GM21423 (cell line): ENCODE results near the gene ZFAND2B.
A peak's percentile ranks its signal among the peaks of the same experiment; 100 is the strongest.
"Not testable (repeated sequence)": the region's sequence is repeated elsewhere in the genome, so short reads cannot be mapped to it uniquely, and the experiment has no call there.

Experiments used
- ATAC-seq: cut with Tn5 transposase; IDR thresholded peaks from one replicate; pipeline ENCODE4 v1.9.1; 2021; ENCODE audit warnings: mild to moderate bottlenecking, moderate library complexity; ENCODE audit not compliant: unreplicated experiment

The ZFAND2B gene

DNA sequence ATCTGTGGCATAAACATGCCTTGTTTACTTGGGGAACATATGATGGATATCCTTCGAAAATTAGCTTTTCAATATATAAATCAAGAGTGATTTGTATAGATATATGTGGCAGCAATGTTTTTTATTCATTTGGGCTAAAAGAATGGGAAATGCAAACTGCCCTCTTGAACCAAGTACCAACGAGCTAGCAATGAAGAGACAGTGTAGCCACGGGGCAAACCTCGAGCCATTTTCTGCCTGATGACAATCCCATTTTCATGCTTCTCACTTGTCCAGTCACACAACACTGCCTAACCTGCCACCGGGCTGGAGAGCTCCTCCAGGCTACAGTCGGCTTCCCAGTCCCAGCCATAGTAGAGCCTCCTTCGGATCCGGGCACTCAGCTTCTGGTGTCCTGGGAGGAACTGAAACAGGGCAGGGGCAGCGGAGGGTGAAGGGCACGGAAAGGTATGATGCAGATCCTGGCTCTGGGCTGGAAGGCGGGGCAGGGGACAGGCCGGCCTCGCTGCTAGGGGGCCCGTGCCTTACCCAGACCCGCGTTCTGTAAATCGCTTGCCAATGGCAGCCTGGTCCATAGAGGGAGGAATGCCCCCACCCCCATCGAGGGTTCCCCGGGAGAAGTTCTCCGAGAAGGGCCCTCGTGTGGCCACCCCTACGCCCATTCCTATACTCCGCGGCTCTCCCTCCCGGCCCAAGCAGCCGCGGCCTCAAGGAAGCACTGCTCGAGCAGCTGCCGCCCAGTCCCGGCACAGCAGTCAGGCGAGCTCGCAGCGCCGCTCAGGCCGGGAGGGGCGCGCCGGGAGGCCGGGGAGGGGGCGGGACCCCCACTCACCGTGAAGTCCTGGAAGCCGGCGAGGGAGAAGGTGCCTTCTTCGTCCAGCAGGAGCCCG is 30.4 kb upstream of the ZFAND2B start:
- peak; percentile 30 for ATAC-seq

- ATAC-seq, result peak; percentile 58
Observed at GRCh38 chr2:219176818-219177551, 29.6 kb upstream of the ZFAND2B start, which contains the start of gene CNPPD1. Gene CNPPD1 (minus strand): TSS chr2:219176925. CDS start chr2:219176828, 97 bp downstream.

DNA sequence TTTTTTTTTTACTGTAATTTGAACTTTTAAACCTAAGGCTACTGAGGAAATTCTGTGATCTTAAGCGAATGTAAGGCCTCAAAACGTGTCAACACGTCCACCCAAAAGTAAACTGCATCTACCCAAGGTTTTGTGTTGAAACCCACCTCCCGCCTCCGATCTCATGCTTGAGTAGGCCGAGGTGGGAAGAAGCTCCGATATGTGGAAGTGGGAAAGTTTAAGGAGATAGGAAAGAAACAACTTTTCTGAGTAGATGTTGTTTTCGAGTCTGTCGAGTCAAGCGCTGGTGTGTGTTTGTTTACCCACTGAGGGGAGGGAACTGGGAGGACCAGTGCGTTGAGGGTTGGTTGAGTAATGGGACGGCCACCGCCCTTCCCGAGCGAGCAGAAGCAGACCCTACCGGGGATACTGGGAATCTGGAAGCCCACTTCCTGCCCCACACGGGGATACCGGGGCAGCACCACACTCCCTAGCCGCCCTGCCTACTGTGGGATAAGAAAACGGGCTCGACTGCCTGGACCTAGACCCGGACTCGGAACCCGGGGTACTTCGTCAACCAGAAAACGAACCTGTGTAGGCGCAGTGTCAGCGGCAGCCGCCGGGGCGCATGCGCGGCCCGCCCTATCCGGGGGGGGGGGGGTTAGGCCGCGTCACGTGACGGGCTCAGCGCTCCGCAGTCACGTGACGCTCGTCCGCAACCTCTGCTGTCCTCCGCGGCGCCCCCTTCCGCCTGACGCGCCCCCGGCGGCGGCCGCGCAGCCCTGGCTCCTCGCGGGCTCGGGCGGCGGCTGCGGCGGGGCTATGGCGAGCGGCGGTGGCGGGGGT is 28.8 kb upstream of the ZFAND2B start, which contains the start of gene RETREG2:
TSS of gene RETREG2 (plus strand) at position 724 of the 825 bp plus-strand sequence. CDS start at position 802, 78 bp downstream.
- ATAC-seq, result peak; percentile 44

DNA sequence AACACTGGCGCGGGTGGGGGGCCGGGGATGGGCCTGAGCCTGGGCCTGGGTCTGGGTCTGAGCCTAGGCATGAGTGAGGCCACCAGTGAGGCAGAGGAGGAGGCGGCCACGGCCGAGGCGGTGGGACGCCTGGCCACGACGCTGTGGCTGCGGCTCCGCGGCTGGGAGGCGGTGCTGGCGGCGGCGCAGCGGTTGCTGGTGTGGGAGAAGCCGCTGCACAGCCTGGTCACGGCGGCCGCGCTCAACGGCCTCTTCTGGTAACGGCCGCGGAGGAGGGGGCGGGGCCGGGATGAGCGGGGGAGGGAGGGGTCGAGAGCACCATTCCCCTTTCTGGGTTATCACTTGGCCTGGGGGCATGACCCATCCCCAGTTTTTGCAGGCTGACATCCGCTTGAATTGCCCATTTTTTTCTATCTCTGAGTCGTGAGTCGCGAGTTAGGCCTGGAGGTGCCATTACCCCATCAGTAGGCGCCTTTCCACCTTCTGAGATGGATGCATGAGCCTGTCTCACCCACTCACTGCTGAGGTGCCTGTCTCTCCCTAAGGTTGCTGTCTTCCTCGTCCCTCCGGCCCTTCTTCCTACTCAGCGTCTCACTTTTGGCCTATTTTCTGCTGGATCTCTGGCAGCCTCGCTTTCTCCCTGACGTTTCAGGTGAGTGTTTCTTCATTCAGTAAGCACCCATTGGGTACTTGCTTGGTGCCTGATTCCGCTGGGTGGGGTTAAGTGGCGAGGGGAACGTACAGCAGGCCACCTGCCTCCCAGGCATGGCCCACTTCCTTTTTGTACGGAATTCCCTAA is 28.0 kb upstream of the ZFAND2B start:
- ATAC-seq, result peak; percentile 5

DNA sequence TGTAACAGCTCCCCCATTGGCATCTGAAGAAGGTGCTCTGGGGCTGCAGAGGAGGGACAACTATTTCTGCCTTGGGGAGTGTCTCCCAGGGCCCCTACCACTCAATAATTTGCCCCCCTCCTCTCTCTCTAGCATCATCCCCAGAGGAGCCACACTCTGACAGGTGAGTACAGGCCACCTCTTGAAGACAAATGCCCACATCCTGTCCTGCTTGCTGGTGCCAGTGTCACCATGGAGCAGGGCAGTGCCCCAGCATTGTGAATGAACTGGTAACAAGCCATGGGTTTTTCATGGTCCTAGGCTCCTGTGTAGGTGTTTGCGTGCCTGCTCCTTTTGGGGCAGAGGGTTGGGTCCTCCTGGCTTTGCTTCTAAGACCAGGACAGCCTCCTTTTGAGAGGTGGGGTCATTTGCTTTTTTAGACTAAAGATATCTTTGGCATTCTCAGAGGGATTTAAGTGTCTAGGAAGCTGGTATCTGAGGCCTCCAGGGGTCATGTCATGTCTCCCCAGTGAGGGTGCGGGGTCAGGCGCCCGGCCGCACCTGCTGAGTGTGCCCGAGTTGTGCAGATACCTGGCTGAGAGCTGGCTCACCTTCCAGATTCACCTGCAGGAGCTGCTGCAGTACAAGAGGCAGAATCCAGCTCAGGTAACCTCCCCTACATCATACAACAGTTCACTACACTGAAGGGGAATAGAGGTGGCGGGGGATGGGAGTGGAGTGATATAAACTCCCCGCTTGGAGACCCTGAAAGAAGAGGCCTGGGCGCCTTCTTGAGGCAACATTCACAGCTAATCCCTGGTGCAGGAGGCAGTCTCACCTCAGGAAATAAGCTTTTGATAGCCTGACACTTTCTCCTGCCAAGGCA is 26.7 kb upstream of the ZFAND2B start:
- ATAC-seq, result no peak

GRCh38 chr2:219180961-219181360 is 25.6 kb upstream of the ZFAND2B start:
- no peak for ATAC-seq

- ATAC-seq, result no peak
Observed at GRCh38 chr2:219181531-219181930, 25.1 kb upstream of the ZFAND2B start.

GRCh38 chr2:219182331-219183150 is 24.0 kb upstream of the ZFAND2B start:
- no peak for ATAC-seq

GRCh38 chr2:219183151-219183772 is 23.3 kb upstream of the ZFAND2B start:
- no peak for ATAC-seq

DNA sequence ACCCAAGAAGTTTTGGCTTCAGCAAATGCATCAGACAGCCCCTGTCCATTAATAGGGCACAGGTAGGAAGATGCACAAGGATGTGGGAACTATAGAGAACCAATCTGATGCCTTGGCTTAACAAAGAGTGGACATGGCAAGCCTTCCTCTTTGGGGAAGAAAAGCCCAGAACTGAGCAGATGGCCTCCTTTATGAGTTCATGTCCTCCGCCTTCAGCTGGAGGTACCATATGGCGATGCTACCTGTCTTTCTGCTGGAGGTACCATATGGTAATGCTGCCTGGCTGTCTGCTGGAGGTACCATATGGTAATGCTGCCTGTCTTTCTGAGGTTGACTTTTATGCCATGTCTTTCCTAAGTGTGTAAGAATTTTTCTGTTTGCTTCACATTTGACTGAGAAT is 22.5 kb upstream of the ZFAND2B start:
- ATAC-seq, result no peak

DNA sequence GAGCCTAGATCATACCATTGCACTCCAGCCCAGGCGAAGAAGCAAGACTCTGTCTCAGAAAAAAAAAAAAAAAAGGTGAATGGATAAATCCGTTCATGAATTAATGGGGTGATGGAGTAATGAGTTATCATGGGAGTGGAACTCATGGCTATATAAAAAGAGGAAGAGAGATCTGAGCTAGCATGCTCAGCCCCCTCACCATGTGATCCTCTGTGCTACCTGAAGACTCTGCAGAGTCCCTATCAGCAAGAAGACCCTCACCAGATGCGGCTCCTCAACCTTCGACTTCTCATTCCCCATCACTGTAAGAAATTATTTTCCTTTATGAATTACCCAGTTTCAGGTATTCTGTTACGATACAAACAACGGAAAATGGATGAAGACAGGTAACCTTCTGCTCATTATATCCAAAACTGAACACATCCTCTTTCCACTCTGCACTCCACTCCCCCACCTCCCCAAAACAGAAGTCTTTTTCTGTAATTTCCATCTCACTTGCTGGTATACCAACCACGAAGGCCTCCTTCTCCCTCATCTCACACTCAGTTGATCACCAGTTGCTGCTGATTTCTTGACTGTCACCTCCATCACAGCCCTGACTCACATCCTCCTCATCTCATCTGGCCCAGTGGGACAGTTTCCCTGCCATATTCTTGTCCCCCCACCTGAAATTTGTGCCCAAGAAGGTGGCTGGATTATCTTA is 19.7 kb upstream of the ZFAND2B start:
- no peak for ATAC-seq

DNA sequence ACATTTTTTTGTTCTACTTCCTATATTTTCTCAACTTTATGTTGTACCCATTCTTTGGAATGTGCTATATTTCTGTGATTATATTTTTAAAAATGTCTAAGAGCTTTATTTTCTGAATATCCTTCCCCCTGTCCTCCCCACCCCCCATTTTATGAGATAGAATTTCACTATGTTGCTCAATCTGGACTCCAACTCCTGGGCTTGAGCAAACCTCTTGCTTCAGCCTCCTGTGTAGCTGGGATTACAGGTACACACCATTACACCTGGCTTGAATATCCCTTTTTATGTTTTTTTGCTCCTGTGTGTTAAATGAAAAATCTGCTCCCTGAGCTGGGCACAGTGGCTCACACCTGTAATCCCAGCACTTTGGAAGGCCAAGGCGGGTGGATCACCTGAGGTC is 9.2 kb upstream of the ZFAND2B start:
- no peak for ATAC-seq

DNA sequence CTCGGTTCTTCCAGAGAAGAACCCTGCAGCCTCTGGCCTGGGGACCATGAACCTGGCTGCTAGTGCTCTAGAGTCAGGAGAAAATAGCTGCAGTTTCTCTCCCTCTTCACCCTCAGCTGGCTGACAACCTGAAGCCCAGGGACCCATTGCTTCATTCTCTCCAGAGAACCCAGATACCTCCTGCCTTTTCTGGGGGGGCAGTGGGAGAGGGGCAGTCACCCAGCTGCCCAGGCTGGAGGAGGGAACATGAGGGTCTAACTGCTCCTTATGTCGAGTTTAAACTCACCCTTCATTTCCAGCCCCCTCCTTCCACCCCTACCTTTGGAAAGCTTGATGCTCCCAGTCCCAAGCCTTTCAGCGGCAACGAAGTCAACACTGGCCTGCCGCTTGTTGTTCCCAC is 7.6 kb upstream of the ZFAND2B start:
- ATAC-seq, result no peak

GRCh38 chr2:219199470-219200211 is 6.9 kb upstream of the ZFAND2B start:
- no peak for ATAC-seq

- ATAC-seq, result not testable (repeated sequence)
Observed at GRCh38 chr2:219200502-219201326, 5.9 kb upstream of the ZFAND2B start.

- not testable (repeated sequence) for ATAC-seq
Observed at GRCh38 chr2:219201331-219201730, 5.3 kb upstream of the ZFAND2B start.
